GM12874 (cell line): ENCODE data around the gene CENPVL3.

Experiments
- CTCF ChIP-seq: IDR thresholded peaks from 2 replicates; pipeline ENCODE4 v1.5.1; 2011; ENCODE audit warnings: low read depth, mild to moderate bottlenecking, control low read depth, low read length, moderate library complexity; ENCODE audit not compliant: insufficient read depth

CENPVL3 gene

DNA sequence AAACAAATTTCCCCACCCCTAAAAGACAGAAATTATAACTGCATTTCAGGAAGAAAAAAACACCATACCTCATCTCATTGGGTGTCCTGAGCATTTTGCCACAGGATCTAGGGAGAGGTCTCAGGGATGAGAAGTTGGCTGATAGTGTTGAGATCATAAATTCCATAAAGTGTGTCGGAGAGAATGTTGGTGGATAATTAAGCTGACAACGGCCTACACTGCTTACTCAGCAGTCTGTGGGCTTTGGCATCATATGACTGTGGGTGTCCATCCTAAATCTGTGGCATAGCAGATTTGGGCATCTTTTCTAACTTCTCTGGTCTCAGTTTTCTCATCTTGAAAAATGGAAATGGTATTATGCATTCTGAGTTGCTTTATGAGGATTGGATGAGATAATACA lies 12.3 kb downstream of the CENPVL3 start:
- TF ChIP-seq CTCF, result no peak

GRCh38 chrX:51598899-51599298 lies 19.8 kb downstream of the CENPVL3 start:
- TF ChIP-seq CTCF, result no peak

DNA sequence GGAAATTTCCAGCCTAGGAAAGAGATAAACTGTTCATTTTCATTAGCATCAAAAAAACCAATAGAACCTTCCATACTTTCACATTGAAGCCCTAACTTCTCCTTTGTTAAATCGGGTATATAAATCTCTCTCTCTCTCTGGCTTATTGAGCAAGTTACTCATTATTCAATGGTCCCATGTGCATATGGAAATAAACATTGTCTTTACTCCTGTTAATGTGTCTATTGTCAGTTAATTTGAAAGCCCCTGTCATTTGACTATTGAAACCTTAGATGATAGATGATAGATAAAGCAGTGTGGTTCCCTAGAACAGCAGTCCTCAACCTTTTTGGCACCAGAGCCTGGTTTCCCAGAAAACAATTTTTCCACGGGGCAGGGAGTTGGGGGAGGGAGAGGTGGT lies 46.8 kb downstream of the CENPVL3 start:
- TF ChIP-seq CTCF, result no peak

GRCh38 chrX:51569561-51569960 lies 49.2 kb downstream of the CENPVL3 start:
- no peak for TF ChIP-seq CTCF

DNA sequence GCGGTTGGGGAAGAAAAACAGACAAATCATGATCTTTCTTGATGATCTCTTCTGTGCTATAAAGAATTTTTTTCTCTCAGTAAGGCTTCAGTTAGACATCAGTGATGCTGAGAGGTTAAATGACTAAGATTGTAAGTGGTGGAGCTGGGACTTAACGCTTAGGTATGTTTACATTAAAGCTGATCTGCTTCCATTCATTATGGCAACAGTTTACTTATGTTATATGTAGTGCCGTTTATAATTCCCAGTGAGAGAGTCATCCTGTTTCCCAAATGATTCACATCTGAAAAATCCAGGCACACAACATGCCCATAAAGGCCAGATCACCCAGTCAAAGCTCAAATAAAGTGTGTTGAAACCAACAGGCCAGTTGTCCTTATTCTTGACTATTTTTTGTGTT lies 50.1 kb downstream of the CENPVL3 start:
- no peak for TF ChIP-seq CTCF
